NB4 (cell line): ENCODE results near the gene C16orf96.

ENCODE experiments used
- CTCF ChIP-seq: IDR thresholded peaks from one replicate; pipeline ENCODE4 v1.5.1; 2012; ENCODE audit warnings: low read depth, low read length
- MYC ChIP-seq: IDR thresholded peaks from 2 replicates; pipeline ENCODE4 v1.6.1; 2011; ENCODE audit warnings: low read depth, low read length
- POLR2A ChIP-seq: IDR thresholded peaks from 2 replicates; pipeline ENCODE4 v1.6.1; 2011; ENCODE audit warnings: mild to moderate bottlenecking; ENCODE audit not compliant: insufficient read length; ENCODE audit errors: extremely low read depth

DNA sequence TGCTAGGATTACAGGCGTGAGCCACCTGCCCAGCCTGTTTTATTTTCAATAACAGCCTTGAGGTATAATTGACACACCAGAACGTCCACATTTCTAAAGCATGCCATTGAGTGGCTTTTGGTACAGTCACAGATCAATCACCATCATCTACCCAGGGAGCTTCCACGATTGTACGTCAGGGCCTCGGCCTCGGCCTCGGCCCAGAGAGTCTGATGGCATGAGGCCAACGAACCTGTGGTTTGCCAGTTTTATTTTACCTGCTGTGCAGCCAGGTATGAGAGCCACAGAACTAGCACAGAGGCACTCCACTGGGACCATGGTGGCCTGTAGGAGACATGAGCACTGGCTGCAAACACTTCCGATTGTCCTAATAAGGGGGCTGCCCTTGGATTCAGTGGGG is 50.2 kb downstream of the C16orf96 start:
- TF ChIP-seq CTCF (no peak), POLR2A (no peak), MYC (no peak)
